ENCODE measurements around the gene PARN.
"Not testable (repeated sequence)": the region's sequence is repeated elsewhere in the genome, so short reads cannot be mapped to it uniquely, and the experiment has no call there.

Gene PARN

GRCh38 chr16:14566599-14566998 lies 63.5 kb downstream of the PARN start:
- no peak for DNase-seq

- DNase-seq: no peak
Observed at GRCh38 chr16:14565688-14566025, 64.4 kb downstream of the PARN start.

GRCh38 chr16:14564861-14565687 lies 65.0 kb downstream of the PARN start:
- DNase-seq: no peak

- DNase-seq: no peak
Observed at GRCh38 chr16:14564323-14564722, 65.7 kb downstream of the PARN start.

GRCh38 chr16:14562691-14563491 lies 67.2 kb downstream of the PARN start:
- no peak for DNase-seq

GRCh38 chr16:14560523-14560922 lies 69.5 kb downstream of the PARN start:
- DNase-seq: no peak

- no peak for DNase-seq
Observed at GRCh38 chr16:14559809-14560241, 70.2 kb downstream of the PARN start.

- DNase-seq: no peak
Observed at GRCh38 chr16:14553447-14553846, 76.6 kb downstream of the PARN start.

- DNase-seq: no peak
Observed at GRCh38 chr16:14549789-14550153, 80.3 kb downstream of the PARN start.

- DNase-seq: no peak
Observed at GRCh38 chr16:14548933-14549788, 80.9 kb downstream of the PARN start.

- no peak for DNase-seq
Observed at GRCh38 chr16:14545346-14545884, 84.6 kb downstream of the PARN start.

- DNase-seq: not testable (repeated sequence)
Observed at GRCh38 chr16:14544846-14545245, 85.2 kb downstream of the PARN start.

- no peak for DNase-seq
Observed at GRCh38 chr16:14539631-14540030, 90.4 kb downstream of the PARN start.

GRCh38 chr16:14539156-14539555 lies 90.9 kb downstream of the PARN start:
- DNase-seq: no peak

- no peak for DNase-seq
Observed at GRCh38 chr16:14538604-14539003, 91.5 kb downstream of the PARN start.

GRCh38 chr16:14531613-14532012 lies 98.4 kb downstream of the PARN start:
- no peak for DNase-seq

- DNase-seq: no peak
Observed at GRCh38 chr16:14531101-14531500, 99.0 kb downstream of the PARN start.

GRCh38 chr16:14530046-14530445 lies 100.0 kb downstream of the PARN start:
- DNase-seq: no peak

- peak; percentile 34 for DNase-seq
Observed at GRCh38 chr16:14529010-14529669, 100.9 kb downstream of the PARN start.

- DNase-seq: no peak
Observed at GRCh38 chr16:14528306-14528705, 101.8 kb downstream of the PARN start.

GRCh38 chr16:14527411-14528044 lies 102.5 kb downstream of the PARN start:
- no peak for DNase-seq

- DNase-seq: no peak
Observed at GRCh38 chr16:14525596-14525995, 104.5 kb downstream of the PARN start.
